Liver (tissue), 9 donors: ENCODE results near the gene CPNE5. TPM values are rescaled to one million over a fixed set of nuclear protein-coding genes. Genes with fewer than 3 reads are reported as not detected.

Experiments
- DNase-seq: peaks from one replicate; pipeline ENCODE4 v3.0.0-alpha.2; 2017; ENCODE audit warnings: low spot score
- H3K27ac ChIP-seq, 2 donors: one replicate each; pipeline ENCODE4 v1.7.0; 2013; ENCODE audit warnings: inconsistent platforms in 2 of 2, low read length in 2 of 2, control low read depth in 1 of 2, low read depth in 1 of 2, mild to moderate bottlenecking in 1 of 2
- H3K27me3 ChIP-seq, 4 donors: one replicate each; pipeline versions ENCODE4 v1.6.1 to v1.7.0; 2013; ENCODE audit warnings: low read length in 3 of 4, inconsistent platforms in 1 of 4, mild to moderate bottlenecking in 1 of 4, moderate library complexity in 1 of 4; ENCODE audit not compliant: control insufficient read depth in 4 of 4, insufficient read depth in 4 of 4
- H3K36me3 ChIP-seq, 4 donors: one replicate each; pipeline versions ENCODE4 v1.6.1 to v1.7.0; 2013; ENCODE audit warnings: low read length in 3 of 4, mild to moderate bottlenecking in 3 of 4, low read depth in 1 of 4, moderate library complexity in 1 of 4; ENCODE audit not compliant: control insufficient read depth in 4 of 4, insufficient read depth in 3 of 4
- H3K4me1 ChIP-seq, 4 donors: one replicate each; pipeline versions ENCODE4 v1.6.1 to v1.7.0; 2013; ENCODE audit warnings: low read length in 3 of 4, mild to moderate bottlenecking in 3 of 4, moderate library complexity in 1 of 4; ENCODE audit not compliant: control insufficient read depth in 4 of 4, insufficient read depth in 4 of 4
- H3K4me3 ChIP-seq, 3 donors: one replicate each; pipeline versions ENCODE4 v1.6.1 to v1.7.0; 2013; ENCODE audit warnings: low read length in 3 of 3, control low read depth in 1 of 3, low read depth in 1 of 3, mild to moderate bottlenecking in 1 of 3
- H3K9ac ChIP-seq, 2 donors: one replicate each; pipeline ENCODE4 v1.7.0; 2013; ENCODE audit warnings: low read length in 2 of 2, mild to moderate bottlenecking in 2 of 2, moderate library complexity in 2 of 2, control low read depth in 1 of 2, low read depth in 1 of 2
- H3K9me3 ChIP-seq, 4 donors: one replicate each; pipeline versions ENCODE4 v1.6.1 to v1.7.0; 2013; ENCODE audit warnings: low read length in 3 of 4; ENCODE audit not compliant: control insufficient read depth in 4 of 4
- ATF3 ChIP-seq: IDR thresholded peaks from 2 replicates; pipeline ENCODE4 v1.6.1; 2016; ENCODE audit warnings: antibody characterized with exemption
- FOXA1 ChIP-seq: IDR thresholded peaks from 2 replicates; pipeline ENCODE4 v1.6.1; 2016; ENCODE audit warnings: antibody characterized with exemption
- GABPA ChIP-seq, 2 donors: IDR thresholded peaks in 1 of 2; conservative IDR thresholded peaks in 1 of 2; 2 replicates each; pipeline ENCODE4 v1.6.1; 2016; ENCODE audit warnings: antibody characterized with exemption in 2 of 2, mild to moderate bottlenecking in 1 of 2, moderate library complexity in 1 of 2
- YY1 ChIP-seq: IDR thresholded peaks from 2 replicates; pipeline ENCODE4 v1.6.1; 2016; ENCODE audit warnings: antibody characterized with exemption, mild to moderate bottlenecking
- WGBS: extraction: QIAGEN DNeasy Blood & Tissue Kit; methylation state at CpG from one replicate; pipeline ENCODE4 v1.1.7; 2013; 5-methylcytosine and 5-hydroxymethylcytosine counted together
- polyA plus RNA-seq, 2 donors: library from polyadenylated mRNA; stranded (reverse) in 1 of 2; unstranded in 1 of 2; fragments of 200-250 nt in 1 of 2; fragments of >200 nt in 1 of 2; fragmentation: Nextera tagmentation in 1 of 2; extraction: Ambion mirVana in 1 of 2; gene quantifications; one replicate each; pipeline versions ENCODE4 v1.2.1 to v1.2.3, GENCODE V29; 2013 to 2015
- total RNA-seq, 2 donors: library from RNA; depleted of rRNA; stranded (reverse); fragments of >200 nt; gene quantifications; one replicate each; pipeline ENCODE4 v1.2.3, GENCODE V29; 2014
- TF ChIP-seq, protein P1 (sequence below): fragments of 150-350 bp; IDR thresholded peaks from 2 replicates; pipeline ENCODE4 v1.5.1; 2017; ENCODE audit warnings: improper control_type of control experiment, low read depth, low read length; ENCODE audit not compliant: missing input control
- TF ChIP-seq, protein P2 (sequence below): IDR thresholded peaks from 2 replicates; pipeline ENCODE4 v1.6.1; 2016; ENCODE audit warnings: antibody characterized with exemption
- donor health status: healthy.
- donor health status: healthy.
- donor health status: healthy.
- donor health status: healthy.
- donor health status: healthy.

The CPNE5 gene
- total and polyA plus RNA-seq, 4 donors: 0.24 to 1.1 (median 0.44) TPM

DNA sequence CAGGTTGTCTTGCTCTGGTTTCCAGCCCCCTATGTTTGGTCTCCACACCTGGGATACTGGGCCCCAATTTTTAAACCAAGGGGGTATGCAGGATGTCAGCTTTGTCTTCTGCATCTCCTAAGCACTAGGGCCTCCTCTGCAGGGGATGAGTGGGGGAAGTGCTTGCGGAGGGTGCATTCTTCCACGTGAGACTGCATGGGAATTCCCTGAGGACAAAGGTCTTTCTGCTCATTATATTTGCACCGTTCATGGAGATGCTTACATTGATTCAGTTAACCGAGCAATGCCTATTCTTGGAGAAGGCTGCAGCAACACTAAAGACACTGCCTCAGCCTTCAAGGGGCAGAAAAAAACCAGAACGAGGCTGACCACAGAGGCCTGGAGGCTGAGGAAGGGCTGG, 96.2 kb downstream of the CPNE5 start:
- no peak for DNase-seq
- TF ChIP-seq, protein P1, sequence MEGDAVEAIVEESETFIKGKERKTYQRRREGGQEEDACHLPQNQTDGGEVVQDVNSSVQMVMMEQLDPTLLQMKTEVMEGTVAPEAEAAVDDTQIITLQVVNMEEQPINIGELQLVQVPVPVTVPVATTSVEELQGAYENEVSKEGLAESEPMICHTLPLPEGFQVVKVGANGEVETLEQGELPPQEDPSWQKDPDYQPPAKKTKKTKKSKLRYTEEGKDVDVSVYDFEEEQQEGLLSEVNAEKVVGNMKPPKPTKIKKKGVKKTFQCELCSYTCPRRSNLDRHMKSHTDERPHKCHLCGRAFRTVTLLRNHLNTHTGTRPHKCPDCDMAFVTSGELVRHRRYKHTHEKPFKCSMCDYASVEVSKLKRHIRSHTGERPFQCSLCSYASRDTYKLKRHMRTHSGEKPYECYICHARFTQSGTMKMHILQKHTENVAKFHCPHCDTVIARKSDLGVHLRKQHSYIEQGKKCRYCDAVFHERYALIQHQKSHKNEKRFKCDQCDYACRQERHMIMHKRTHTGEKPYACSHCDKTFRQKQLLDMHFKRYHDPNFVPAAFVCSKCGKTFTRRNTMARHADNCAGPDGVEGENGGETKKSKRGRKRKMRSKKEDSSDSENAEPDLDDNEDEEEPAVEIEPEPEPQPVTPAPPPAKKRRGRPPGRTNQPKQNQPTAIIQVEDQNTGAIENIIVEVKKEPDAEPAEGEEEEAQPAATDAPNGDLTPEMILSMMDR: no peak
- TF ChIP-seq, protein P2, sequence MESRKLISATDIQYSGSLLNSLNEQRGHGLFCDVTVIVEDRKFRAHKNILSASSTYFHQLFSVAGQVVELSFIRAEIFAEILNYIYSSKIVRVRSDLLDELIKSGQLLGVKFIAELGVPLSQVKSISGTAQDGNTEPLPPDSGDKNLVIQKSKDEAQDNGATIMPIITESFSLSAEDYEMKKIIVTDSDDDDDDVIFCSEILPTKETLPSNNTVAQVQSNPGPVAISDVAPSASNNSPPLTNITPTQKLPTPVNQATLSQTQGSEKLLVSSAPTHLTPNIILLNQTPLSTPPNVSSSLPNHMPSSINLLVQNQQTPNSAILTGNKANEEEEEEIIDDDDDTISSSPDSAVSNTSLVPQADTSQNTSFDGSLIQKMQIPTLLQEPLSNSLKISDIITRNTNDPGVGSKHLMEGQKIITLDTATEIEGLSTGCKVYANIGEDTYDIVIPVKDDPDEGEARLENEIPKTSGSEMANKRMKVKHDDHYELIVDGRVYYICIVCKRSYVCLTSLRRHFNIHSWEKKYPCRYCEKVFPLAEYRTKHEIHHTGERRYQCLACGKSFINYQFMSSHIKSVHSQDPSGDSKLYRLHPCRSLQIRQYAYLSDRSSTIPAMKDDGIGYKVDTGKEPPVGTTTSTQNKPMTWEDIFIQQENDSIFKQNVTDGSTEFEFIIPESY: no peak
- no peak for TF ChIP-seq GABPA (IDR thresholded peaks at IDR 0.05 in 1 of 2, conservative IDR thresholded peaks at IDR 0.05 in 1 of 2)
- Histone ChIP-seq H3K36me3 (no peaks in the 10 kb centered on the region), H3K4me1 (no peaks in the 10 kb centered on the region), H3K27me3 (no peaks in the 10 kb centered on the region), H3K27ac (no peak overlapping the region), H3K9ac (no peak overlapping the region), H3K9me3 (no peaks in the 10 kb centered on the region), H3K4me3 (no peak overlapping the region)
- 72% methylated on average over 5 of the region's 5 CpGs for WGBS

- H3K9ac ChIP-seq: no peak overlapping the region
- no peaks in the 10 kb centered on the region for H3K9me3 ChIP-seq
- no peaks in the 10 kb centered on the region for H3K36me3 ChIP-seq
- H3K27me3 ChIP-seq: no peaks in the 10 kb centered on the region
- no peak for DNase-seq
- TF ChIP-seq, protein P1: no peak
- TF ChIP-seq YY1 (no peak), GABPA (IDR thresholded peaks at IDR 0.05 in 1 of 2, conservative IDR thresholded peaks at IDR 0.05 in 1 of 2) (no peak)
- WGBS: 95% methylated on average over 19 of the region's 19 CpGs
- H3K27ac ChIP-seq: no peak overlapping the region
- H3K4me3 ChIP-seq: no peak overlapping the region
- H3K4me1 ChIP-seq: no peaks in the 10 kb centered on the region
Observed at GRCh38 chr6:36742146-36742545, 97.1 kb downstream of the CPNE5 start.

DNA sequence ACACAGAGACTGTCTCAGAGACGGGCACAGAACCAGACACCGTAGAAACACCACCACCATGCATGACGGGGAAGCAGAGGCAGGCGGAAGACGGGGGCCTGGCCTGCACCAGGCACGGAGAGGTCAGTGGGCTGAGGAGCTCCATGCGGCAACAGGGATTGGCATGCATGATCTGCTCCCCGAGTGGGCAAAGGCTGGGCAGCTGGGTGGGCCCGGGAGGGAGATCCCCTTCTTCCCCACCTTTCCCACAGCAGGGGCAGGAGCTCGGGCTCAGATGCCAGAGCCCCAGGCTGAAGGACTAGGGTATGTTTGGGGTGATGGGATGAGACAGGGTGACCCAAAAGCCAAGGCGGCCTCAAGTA, 98.4 kb downstream of the CPNE5 start:
- WGBS: 93% methylated on average over 11 of the region's 11 CpGs
- Histone ChIP-seq H3K4me1 (no peaks in the 10 kb centered on the region), H3K9ac (no peak overlapping the region), H3K4me3 (no peak overlapping the region), H3K27me3 (no peaks in the 10 kb centered on the region), H3K9me3 (no peaks in the 10 kb centered on the region), H3K27ac (no peak overlapping the region), H3K36me3 (no peaks in the 10 kb centered on the region)
- DNase-seq: no peak
- TF ChIP-seq FOXA1 (no peak), YY1 (no peak), GABPA (IDR thresholded peaks at IDR 0.05 in 1 of 2, conservative IDR thresholded peaks at IDR 0.05 in 1 of 2) (no peak), ATF3 (no peak)
